IPS-11a (cell line): ENCODE measurements around the gene PDE4D.

Experiments used
- H3K4me3 ChIP-seq: one replicate; pipeline ENCODE4 v1.5.1; 2013; ENCODE audit warnings: low read depth, low read length, control low read depth

The PDE4D gene

GRCh38 chr5:59562756-59563389, 330.7 kb downstream of the PDE4D start:
- H3K4me3 ChIP-seq: no peak overlapping the region

DNA sequence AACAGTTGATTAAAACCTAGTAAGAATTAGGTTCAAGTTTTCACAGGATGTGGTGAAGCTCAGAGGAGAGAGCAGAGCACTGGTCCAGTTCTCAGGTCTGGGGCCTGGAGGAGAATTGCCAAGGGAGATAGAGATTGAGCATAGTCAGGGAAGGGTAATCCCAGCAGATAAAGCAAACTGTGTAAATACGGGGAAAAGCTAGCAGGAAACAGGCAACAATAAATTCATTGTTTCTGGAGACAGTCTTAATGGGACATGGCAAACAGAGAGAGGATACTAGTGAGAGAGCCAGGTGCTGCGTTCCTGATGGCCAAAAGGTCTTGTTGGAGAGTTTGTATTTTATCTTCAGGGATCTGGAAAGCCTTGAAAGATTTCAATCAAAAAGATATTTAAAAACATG, 333.0 kb downstream of the PDE4D start:
- H3K4me3 ChIP-seq: no peak overlapping the region

DNA sequence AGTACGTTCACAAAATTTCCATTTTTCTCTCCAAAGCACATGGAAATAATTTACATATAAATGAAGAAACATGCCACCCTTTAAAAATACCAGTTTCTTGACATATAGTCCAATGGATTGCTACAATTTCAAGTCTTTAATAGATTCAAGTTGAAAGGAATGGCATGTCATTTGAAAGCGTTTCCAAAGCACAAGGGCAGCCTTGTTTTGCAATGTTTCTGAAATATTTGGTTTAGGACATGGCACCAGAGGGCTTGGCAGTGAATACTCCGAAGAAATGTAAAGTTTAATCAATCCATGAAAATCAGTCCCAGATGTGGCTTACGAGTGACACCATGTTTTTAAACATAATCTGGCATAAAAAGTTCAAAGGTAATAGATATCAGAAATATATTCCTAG, 333.7 kb downstream of the PDE4D start:
- no peak overlapping the region for H3K4me3 ChIP-seq

DNA sequence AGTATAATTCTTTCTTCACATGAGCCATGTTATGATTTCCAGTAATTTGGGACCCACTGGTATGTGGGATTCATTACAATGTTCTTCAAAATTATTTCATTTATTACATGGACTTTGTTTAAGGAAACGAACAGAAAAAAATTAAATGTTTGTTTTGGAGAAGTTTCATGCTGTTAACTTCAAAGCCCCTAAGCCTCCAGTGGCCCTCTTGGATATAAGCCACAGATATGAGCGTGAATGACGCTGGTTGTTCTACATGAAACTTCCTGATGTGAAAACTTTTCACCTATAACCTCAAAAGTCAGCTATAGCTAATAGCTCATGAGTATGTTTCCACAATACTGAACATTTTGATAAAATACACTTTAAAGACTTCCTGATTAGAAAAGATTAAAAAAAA, 334.2 kb downstream of the PDE4D start:
- no peak overlapping the region for H3K4me3 ChIP-seq

DNA sequence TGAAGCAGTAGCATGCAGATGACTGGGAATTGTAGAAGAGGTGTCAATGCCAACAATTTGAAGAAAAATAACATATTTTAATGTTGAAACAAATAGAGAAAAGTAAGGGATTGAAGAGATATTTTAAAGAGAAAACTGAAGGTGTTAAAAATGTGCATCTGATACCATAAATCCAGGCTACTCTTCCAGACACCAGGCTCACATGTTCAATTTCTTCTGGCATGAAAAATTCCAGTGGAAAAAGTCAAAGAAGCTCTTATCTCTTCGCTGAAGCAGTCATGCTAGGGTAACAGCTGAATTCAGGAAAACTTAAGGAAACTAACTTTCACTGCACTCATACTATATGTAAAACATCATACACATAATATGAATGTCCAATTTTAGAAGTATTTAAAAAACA, 335.0 kb downstream of the PDE4D start:
- H3K4me3 ChIP-seq: no peak overlapping the region

DNA sequence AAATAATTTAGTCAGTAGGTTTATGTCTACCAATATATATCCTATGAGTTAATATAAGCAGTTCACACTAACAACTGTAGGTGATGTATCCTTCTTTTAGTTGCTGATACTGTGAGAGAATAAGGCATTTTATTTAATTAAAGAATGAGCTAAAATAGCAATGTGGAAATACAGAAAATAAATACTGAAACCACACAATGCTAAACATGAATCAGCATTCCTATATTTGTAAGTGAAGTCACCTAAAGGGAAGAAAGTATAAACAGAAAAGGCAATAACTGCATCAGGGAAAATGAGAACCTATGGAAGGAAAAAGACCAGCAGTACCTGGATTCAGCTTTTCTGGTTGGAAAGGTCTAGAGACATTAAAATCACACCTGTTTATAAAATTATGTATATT, 336.0 kb downstream of the PDE4D start:
- no peak overlapping the region for H3K4me3 ChIP-seq

GRCh38 chr5:59555596-59555995, 337.9 kb downstream of the PDE4D start:
- H3K4me3 ChIP-seq: no peak overlapping the region

- H3K4me3 ChIP-seq: no peak overlapping the region
Observed at GRCh38 chr5:59554501-59554900, 339.0 kb downstream of the PDE4D start.

DNA sequence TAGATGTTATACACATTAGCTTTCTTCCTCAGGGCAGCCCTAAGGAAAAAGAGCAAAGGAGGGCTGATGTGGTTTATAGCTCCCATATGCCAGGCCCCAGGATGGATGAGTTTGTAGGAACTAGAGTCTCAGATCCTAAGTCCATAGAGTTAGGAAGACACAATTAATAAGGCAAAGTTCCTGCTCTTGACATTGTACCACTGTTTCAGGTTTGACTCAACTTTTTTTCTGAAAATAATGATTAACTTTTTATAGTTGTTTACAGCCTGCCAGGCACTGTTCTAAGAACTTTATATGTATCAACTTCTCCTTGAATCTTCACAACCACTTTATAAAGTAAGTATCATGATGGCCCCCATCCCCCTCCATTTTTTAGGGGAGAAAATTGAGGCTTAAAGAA, 339.5 kb downstream of the PDE4D start:
- H3K4me3 ChIP-seq: no peak overlapping the region

DNA sequence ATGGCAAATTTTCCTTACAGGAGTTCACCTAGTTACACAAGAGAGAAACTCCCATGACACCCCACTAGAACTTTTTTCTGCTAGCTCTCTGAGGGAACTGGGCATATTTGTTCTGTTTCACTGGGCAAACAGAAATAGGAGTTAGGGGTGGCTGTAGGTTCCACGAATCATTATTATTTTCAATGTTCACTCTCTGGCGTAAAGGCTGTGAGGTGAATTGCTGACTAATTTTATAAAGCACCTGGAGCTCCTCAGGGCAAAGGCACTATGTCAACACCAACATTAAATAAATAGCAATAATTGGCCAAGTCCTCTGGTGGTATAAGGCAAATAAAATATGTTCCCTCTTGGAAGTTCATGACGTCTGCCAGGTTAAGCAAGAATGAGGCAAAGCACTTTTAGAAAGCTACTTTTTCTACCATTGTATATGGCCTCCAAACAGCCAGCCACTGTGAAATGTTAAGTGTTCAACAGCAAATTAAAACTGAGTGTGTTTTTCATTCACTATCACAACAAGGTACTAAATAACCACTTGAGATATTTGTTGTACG, 344.6 kb downstream of the PDE4D start:
- H3K4me3 ChIP-seq: no peak overlapping the region

DNA sequence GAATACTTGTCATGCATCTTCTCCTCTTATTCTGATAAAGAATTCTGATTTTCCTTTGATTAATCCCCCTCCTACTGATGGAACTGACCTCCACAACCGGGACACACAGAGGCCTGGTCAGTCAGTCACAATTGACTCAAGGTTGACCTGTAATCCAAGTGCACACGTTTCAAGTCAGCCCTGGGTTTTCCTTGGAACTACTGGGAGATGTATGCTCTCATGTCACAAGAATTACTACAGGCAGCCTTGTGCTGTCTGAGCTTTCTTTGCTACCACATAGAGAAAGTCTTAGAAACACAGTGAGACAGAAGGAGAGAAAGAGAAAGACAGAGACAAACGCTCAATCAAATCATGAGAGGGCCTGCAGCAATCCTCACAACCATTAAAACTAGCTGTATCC, 345.8 kb downstream of the PDE4D start:
- H3K4me3 ChIP-seq: no peak overlapping the region

- no peak overlapping the region for H3K4me3 ChIP-seq
Observed at GRCh38 chr5:59544573-59544972, 349.0 kb downstream of the PDE4D start.

GRCh38 chr5:59543821-59544442, 349.6 kb downstream of the PDE4D start:
- H3K4me3 ChIP-seq: no peak overlapping the region

DNA sequence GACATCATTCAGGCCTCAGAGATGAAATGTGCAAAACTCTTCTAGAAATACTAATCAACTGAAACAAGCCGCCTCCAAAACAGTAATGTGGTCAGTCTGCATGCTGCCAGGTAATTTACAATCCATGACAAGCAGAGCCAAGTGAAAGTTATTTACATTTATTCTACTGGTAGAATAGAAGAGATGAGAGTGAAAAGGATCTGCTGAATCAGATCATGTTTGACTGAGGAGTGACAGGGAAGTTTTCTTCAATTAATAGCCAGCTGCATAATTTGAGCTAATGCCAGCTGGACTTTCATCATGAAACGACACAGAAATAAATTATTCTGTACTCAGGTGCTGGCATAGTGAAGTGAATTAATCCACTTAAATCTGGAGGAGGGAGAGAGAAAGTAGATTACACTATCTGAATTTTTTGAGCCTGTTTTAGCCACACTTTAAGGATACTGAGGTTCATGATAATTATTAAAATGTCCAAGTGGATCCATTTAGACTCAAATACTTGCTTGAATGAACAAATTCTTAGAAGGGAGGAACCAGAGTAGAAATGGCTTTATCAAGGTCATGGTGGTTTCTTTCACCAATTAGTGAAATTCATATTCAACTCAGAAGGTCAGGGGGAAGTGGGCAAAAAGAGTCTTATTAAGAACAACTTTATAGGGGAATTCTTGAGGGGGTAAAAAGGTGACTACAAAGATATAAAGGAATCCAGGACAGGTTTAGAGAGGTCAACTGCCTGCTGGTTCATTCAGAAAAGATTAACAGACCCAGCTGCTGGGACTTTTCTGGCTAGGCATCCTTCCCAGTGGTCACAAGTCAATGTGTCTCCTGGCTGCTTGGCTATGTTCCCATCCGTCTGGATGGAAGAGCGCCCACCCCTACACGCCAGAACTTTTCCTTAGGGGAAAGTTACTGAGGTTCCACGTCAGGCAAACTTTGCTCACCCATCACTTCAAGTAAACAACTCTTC, 350.4 kb downstream of the PDE4D start:
- H3K4me3 ChIP-seq: no peak overlapping the region

- no peak overlapping the region for H3K4me3 ChIP-seq
Observed at GRCh38 chr5:59542306-59542705, 351.2 kb downstream of the PDE4D start.

DNA sequence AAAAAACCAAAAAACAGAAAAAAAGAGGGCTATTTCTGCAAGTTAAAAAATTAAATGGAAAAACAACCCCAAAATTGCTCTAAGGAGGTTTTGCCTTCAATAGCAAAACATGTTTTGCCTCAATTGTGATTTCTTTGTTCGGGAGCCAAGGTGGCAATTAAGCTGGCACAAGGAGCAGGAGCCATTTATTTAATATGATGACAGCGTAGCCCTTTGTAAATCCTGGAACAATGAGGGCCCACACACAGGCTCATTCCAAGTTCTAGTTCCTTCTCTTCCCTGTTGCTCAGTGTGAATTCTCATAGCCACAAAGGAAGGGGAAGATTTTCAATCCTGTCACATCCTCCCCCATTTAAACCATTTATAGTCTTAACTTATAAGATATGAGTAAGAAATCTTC, 353.2 kb downstream of the PDE4D start:
- no peak overlapping the region for H3K4me3 ChIP-seq

GRCh38 chr5:59538750-59539121, 354.8 kb downstream of the PDE4D start:
- no peak overlapping the region for H3K4me3 ChIP-seq

DNA sequence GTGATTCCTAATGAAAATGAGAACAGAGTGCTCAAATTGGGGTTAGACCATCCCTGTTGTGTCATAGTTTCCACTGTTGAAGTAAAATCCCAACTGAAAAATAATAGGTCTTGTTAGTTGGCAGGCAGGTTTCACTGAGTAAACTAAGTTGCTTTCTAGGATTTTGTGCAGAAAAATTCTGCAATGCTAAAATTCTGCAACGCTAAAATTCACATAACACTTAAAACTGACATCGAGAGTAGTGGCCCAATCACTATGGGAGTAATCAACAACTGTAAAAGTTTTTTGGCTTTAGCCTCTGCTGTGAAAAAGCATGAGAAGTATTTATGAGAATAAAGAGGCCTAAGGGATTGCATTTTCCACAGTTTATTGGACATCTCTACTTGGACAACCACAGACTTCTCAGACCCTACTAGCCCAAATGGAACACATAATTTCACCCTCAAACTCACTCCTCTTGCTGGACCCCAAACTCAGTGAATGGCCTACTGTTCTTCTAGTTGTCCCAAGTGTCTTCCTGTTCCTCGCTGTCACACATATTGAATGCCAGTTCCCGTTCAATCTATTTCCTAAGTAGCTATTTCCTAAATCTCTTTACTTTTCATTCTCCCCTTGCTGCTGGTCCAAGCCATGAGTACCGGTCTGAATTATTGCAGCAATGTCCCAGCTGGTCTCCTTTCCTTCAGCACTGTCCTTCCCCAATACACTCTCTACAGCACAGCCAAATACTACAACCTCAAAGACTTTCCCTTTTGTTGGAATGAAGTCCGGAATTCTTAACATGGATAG, 355.4 kb downstream of the PDE4D start:
- no peak overlapping the region for H3K4me3 ChIP-seq

DNA sequence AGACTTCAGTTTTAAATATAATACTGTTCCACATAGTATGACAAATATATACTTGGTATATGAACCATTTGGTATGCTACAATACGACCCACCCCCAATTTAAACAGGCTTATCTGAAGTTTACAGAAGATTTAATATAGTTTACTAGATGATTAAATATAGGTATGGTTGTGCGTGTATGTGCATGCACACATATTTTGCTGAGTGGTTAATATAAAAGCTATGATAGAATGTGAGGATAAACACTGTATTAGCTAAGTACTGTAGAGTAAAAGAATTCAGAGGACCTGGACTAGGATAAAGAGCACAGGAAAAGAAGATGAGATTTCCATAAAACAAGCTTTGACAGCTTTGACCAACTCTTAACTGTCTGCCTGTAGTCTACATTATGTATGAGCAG, 356.7 kb downstream of the PDE4D start:
- H3K4me3 ChIP-seq: no peak overlapping the region

DNA sequence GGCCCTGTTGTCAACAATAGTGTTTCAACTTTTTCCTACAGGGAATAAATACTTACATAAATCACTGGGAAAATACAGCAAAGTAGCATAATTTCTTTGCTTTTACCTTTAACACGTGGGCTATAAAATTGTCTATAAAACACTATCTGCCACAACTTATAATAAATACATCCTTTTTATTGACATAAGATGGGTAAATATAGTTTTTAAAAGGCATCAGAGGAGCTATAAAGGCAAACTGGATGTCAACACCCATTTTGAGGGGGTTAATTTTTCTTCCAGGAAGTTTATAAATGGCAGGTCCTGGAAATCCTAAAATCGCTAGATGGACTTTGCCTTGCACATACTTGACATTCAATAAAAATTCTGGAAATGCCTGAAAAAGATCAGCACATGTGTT, 358.0 kb downstream of the PDE4D start:
- H3K4me3 ChIP-seq: no peak overlapping the region

GRCh38 chr5:59533730-59534108, 359.8 kb downstream of the PDE4D start:
- no peak overlapping the region for H3K4me3 ChIP-seq
